Hepatic stellate cell (primary cell): ENCODE data around the gene PALLD.
"Not testable (repeated sequence)": the region's sequence is repeated elsewhere in the genome, so short reads cannot be mapped to it uniquely, and the experiment has no call there.

Experiments
- DNase-seq: peaks from one replicate; pipeline ENCODE4 v3.0.0; 2011; ENCODE audit warnings: low spot score

Gene PALLD

GRCh38 chr4:168908093-168908492, 411.2 kb downstream of the PALLD start:
- peak; percentile 17 for DNase-seq

- no peak for DNase-seq
These were observed 412.0 kb downstream of the PALLD start for GRCh38 chr4:168908851-168909273.

DNA sequence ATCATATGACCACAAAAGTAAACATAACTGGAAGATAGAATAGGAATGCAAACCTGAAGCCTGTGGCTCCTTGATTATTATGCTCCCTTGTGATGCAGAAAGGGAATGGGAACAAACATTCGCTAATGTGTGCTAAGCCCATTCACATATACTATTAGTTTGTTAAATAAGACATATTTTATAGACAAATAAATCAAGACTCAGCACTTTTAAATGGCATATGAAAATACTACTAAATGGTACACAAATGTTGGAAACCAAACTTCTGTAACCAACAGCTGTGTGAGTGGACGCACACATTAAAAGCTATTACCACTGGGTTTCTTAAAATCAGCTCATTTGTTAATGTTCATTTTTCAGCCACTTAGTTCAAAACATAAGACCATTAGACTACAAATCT, 417.2 kb downstream of the PALLD start:
- no peak for DNase-seq

DNA sequence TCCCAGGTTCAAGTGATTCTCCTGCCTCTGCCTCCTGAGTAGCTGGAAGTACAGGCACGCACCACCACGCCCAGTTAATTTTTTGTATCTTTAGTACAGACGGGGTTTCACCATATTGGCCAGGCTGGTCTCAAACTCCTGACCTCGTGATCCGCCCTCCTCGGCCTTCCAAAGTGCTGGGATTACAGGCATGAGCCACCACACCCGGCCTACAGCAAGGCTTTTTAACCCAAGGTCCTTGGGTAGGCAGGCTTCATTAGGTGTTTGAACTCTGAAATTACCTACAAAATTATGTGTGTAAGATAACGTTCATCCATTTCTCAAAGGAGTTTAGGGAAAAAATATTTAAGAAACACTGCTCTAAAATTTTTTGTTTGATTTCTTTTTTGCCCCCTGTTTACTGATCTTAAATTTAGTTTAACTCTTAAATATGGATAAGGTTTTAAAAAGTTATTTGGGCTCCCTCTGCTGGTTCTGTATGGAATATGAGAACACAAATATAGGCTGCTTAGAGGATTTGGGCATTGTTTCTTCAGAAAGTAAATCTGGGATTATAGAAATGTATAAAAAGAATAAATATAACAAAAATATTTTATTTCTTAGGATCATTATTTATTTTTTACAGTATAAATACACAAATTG, 420.4 kb downstream of the PALLD start:
- no peak for DNase-seq

DNA sequence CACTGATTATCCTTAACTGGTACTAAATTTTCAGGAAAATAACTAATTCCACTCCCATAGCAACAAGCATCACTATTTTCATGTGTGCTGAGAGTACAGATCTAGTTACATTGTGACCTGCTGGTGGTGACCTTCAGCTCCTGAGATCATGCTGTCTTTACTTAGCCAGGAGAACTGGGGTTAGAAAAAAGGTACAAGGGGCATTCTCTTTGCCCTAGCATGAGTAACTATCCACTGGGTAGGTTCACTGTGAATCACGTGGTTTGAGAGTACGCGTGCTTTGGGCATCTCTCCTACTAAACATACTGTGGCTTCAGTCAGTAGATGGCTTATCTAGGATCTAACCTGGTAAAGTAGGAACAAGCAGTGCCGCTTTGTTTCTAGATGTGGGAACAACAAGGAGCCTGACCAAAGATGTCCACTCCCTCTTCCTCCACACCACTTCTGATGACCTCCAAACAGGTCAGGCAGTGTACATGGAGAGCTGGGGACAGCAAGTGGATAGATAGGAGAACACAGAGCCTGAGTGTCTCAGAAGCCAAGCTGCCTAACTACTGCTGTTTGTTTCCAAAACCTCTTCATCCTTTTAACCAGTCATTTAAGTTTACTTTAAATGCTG, 423.0 kb downstream of the PALLD start:
- no peak for DNase-seq

- no peak for DNase-seq
These were observed 423.7 kb downstream of the PALLD start for GRCh38 chr4:168920441-168921065.

DNA sequence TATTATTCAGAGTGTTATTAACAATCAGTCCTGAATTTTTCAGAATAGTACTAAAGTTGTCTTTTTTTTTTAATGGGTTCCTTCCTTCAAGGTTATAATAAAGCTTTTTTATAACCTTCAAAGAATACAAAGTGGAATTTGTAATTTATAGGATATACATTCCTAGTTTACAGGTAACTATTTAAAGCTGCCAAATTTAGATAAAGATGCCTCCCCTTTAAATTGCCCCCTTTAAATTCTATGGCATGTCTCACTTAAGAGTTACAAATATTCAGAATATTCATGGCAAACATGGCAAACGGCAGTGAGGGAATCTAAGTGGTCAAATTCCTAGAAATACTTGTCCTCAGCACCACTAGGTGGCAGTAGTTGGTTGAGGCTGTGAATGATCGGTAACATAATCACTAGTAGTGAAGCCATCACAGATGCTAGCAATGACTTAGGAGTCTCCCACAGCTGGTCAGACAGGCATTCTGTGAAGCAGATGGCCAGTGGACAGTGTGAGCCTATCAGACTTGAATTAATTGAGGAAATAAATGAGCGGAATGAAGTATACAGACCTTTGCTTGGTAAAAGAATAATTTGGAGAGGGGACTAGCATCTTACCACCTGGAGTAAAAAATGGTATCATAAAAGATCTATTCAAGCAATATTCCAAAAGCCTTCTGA, 426.8 kb downstream of the PALLD start:
- DNase-seq, result peak; percentile 57

- DNase-seq, result no peak
These were observed 427.8 kb downstream of the PALLD start for GRCh38 chr4:168924667-168925066.

GRCh38 chr4:168925789-168926490, 429.1 kb downstream of the PALLD start:
- DNase-seq, result no peak

GRCh38 chr4:168928346-168928745, 431.5 kb downstream of the PALLD start:
- no peak for DNase-seq

DNA sequence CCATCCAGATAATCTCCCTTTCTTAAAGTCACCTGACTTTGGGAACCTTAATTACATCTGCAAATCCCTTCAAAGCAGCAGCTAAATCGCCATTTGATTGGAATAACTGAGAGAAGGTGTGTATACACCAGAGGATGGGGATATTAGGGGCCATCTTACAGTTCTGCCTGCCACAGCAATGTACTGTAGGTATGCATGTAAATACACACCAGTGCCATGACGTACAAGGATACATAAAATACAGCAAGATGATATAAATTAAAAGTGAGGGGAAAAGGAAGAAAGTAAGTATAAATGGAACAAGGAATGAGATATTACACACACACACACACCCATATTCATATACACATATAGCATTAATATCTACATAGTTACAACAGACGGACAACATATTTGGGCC, 432.0 kb downstream of the PALLD start:
- no peak for DNase-seq

DNA sequence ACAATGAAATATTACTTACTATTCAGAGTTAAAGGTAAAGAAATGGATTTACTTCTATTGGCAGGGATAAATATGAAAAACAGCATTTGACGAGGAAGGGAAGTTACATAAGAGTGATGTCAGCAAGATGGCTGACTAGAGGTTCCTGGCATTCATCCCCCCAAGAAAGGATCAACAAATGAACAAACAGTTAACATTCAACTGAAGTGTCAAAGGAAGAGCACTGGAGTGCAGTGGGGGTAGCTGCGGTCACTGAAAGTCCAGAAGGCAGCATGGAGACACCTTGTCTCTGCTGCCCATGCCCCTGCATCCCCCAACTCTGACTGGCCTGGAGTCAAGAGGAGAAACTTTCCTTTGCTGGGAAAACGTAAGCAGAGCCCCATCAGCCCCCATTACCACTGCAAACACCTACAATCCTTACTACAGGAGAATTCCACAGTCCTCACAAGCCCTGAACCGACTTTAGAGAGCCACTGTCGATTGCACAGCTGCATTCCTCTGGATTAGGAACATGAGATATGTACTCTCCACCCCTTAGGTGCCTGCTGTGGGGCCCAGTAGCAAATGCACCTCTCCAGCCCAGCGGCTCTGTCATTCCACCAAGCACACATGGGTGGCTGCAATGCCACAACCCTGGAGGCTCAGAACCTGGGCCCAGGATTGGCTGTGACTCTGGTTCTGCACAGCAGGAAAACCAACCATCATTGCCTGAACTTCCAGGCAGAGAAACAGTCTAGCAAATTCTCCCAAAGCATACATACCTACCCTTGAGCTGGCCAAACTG, 433.8 kb downstream of the PALLD start:
- DNase-seq, result no peak

- DNase-seq, result no peak
These were observed 434.4 kb downstream of the PALLD start for GRCh38 chr4:168931215-168931650.

GRCh38 chr4:168932138-168932537, 435.3 kb downstream of the PALLD start:
- no peak for DNase-seq

- no peak for DNase-seq
These were observed 436.6 kb downstream of the PALLD start for GRCh38 chr4:168933423-168933822.

DNA sequence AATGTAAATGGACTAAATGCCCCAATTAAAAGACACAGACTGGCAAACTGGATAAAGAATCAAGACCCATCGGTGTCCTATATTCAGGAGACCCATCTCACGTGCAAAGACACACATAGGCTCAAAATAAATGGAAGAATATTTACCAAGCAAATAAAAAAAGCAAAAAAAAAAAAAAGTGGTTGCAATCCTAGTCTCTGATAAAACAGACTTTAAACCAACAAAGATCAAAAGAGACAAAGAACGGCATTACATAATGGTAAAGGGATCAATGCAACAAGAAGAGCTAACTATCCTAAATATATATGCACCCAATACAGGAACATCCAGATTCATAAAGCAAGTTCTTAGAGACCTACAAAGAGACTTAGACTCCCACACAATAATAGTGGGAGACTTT, 440.6 kb downstream of the PALLD start:
- DNase-seq, result not testable (repeated sequence)

DNA sequence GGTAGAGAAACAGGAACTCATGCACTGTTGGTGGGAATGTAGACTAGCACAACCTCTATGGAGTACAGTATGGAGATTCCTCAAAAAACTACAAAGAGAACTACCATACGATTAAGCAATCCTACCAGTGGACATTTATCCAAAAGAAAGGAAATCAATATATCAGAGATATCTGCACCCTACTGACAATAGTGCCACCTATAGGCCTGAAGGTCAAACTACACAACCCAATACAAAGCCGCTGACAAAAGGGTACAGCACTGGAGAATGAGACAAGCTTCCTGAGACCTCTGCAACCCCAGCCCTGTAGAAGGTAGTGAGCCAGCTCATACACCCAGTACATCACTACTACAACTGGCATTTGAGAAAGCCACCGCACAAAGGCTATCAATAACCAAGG, 446.1 kb downstream of the PALLD start:
- no peak for DNase-seq

- no peak for DNase-seq
These were observed 448.4 kb downstream of the PALLD start for GRCh38 chr4:168945291-168945690.

DNA sequence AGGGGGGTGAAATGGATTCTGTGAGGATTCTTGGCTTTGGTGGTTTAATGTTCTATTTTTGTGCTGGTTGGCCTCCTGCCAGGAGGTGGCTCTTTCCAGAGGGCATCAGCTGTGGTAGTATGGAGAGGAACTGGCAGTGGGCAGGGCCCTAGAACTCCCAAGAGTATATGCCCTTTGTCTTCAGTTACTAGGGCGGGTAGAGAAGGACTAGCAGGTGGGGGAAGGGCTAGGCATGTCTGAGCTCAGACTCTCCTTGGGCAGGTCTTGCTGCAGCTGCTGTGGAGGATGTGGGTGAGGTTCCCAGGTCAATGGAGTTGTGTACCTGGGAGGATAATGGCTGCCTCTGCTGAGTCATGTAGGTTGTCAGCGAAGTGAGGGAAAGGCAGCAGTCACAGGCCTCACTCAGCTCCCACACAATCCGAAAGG, 456.0 kb downstream of the PALLD start:
- DNase-seq, result not testable (repeated sequence)

DNA sequence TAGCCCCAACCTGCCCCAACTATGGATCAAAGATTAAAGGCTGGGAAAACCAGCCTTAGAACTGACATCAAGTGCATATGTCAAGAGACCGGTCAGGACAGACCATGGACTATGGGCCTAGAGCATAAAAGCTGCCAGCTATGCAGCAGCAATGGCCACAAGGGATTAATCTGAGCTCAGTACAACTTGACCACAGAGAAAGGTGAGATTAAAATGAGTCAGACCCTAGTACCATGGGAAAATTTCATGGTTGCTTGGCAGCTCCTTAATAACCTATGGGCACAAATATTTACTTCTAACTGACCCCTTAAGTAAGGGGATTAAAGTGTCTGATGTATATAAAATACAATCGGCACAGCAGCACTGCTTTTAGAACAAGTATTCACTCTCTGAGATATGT, 458.8 kb downstream of the PALLD start:
- no peak for DNase-seq

- DNase-seq, result no peak
These were observed 463.9 kb downstream of the PALLD start for GRCh38 chr4:168960716-168961115.

GRCh38 chr4:168972596-168972995, 475.7 kb downstream of the PALLD start:
- DNase-seq, result no peak
